Measurements from ENCODE around the gene RPP14.
"Not testable (repeated sequence)": the region's sequence is repeated elsewhere in the genome, so short reads cannot be mapped to it uniquely, and the experiment has no call there.

Gene RPP14

DNA sequence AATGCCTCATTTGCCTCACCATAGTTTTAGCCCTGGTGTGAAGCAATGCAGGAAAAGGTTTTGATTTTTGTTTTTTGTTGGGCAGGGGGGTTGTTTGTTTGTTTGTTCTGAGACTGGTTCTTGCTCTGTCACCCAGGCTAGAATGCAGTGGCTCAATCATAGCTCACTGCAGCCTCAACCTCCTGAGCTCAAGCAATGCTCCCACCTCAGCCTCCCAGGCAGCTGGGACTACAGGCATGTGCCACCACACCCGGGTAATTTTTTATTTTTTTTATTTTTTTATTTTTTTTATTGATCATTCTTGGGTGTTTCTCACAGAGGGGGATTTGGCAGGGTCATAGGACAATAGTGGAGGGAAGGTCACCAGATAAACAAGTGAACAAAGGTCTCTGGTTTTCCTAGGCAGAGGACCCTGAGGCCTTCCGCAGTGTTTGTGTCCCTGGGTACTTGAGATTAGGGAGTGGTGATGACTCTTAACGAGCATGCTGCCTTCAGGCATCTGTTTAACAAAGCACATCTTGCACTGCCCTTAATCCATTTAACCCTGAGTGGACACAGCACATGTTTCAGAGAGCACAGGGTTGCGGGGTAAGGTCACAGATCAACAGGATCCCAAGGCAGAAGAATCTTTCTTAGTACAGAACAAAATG, 17.0 kb upstream of the RPP14 start:
- H3K4me3 ChIP-seq, H3K27ac ChIP-seq: not testable (repeated sequence)

DNA sequence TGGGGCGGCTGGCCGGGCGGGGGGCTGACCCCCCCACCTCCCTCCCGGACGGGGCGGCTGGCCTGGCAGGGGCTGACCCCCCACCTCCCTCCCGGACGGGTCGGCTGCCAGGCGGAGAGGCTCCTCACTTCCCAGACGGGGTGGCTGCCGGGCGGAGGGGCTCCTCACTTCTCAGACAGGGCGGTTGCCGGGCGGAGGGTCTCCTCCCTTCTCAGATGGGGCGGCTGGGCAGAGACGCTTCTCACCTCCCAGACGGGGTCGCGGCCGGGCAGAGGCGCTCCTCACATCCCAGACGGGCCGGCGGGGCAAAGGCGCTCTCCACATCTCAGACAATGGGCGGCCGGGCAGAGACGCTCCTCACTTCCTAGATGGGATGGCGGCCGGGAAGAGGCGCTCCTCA, 15.6 kb upstream of the RPP14 start:
- not testable (repeated sequence) for H3K4me3 ChIP-seq, H3K27ac ChIP-seq

DNA sequence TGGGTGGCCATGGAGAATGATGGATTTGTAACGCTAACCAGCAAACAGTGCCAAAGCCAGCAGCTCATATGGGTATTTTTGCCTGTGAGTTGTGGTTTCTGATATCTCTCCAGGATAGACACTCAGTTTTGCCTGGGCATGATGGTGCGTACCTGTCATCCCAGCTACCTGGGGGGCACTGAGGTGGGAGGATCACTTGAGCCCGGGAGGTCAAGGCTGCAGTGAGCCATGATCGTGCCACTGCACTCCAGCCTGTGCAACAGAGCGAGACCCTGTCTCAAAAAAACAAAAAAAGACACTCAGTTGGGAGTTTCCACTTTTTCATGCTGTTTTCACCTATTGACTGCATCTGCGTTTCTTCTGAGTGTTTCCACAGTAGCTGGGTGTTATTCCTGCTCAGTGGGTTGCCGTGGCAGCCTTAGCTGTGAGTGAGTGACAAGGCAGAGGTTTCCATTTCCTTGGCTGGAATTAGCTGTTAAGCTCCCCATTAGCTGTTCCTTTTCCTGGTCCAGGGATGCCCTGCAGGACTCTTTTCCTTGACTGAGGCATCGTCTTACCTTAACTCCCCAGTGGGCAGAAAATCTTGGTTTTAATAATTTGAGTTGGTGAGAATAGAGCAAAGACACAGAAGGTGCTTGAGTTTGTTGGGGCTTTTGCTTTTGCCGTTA, 14.2 kb upstream of the RPP14 start:
- Histone ChIP-seq H3K27ac (no peak overlapping the region), H3K4me3 (no peak overlapping the region)

DNA sequence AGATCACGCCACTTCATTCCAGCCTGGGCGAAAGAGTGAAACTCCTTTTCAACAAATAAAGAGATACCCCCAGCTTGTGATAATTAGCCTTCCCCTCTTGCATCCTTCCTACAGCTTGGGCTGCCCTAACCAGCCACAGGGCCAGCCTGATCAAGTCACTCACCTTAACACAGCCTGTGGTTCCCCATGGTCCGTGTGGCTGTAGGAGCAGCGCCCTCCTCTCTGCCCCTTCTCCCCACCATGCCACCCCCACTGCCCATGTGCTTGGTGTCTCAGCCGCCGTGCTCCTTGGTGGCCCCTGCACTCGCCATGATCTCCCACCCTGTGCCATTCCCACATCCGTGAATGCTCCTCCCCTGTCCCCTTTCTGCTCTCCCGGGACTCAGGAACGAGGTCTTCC, 13.2 kb upstream of the RPP14 start:
- H3K4me3 ChIP-seq: no peak overlapping the region
- no peak overlapping the region for H3K27ac ChIP-seq

DNA sequence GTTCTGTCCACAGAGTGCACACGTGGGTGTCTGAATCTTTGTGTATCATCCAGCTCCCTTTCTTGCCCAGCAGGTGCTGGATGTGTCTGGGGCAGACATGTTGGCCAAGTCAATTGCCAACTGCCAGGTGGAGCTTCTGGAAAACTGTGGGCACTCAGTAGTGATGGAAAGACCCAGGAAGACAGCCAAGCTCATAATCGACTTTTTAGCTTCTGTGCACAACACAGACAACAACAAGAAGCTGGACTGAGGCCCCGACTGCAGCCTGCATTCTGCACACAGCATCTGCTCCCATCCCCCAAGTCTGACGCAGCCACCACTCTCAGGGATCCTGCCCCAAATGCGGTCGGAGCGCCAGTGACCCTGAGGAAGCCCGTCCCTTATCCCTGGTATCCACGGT, 12.5 kb upstream of the RPP14 start:
- no peak overlapping the region for H3K4me3 ChIP-seq
- no peak overlapping the region for H3K27ac ChIP-seq

DNA sequence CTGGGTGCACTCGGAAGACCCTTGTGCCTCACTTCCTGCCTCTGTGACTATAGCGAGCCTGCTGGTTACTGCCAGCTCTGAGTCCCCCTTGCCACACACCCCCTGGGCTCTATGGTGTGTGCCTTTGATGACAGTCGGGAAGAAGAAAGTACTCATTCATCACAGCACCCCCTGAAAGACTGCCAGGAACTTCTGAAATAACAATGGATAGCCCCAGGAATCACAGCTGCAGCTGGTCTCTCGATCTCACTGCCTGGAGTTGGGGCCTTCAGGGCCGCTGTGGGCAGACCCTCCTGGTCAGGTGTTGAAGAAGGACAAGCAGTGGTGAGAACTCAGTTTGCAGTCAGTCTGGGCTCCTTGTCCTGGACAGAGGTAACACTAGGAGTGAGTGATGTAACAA, 9.8 kb upstream of the RPP14 start:
- Histone ChIP-seq H3K4me3 (no peak overlapping the region), H3K27ac (no peak overlapping the region)

DNA sequence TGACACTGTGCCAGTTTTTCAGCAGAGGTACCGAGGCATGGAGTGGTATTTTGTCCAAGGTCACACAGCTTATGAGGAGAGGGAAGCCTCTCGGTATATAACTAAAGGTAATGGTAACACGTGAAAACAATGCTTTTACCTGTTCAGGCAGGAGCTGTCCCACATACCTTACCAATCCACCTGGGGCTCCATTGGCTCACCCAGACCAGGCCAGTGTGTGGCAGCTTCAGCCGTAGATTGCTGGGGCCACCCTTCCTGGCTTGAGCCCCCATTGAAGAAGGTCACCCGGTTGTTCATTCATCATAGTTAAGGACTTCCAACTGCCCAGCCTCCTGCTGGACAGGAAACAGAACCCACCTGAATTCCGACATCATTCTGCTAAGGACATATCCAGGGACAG, 9.2 kb upstream of the RPP14 start:
- no peak overlapping the region for H3K4me3 ChIP-seq
- H3K27ac ChIP-seq: no peak overlapping the region

DNA sequence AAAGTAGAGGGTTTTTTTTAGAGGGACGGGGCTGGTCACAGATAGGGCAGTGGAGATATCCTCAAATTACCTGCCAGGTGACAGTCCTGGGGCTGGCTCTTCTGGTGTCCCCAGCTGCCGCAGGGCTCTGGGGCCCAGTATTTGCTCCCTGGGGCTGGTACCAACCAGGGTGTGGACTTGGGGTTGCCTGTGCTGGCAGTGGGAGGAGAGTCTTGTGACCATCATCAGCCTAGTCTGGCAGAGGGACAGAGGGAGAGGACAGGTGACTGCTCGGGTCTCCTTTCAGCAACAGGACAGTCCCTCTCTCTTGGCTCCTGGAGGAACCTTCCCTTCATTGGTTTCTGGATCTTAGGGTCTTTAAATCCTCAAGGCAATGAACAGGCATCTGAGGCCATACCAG, 7.9 kb upstream of the RPP14 start:
- no peak overlapping the region for H3K4me3 ChIP-seq
- no peak overlapping the region for H3K27ac ChIP-seq

DNA sequence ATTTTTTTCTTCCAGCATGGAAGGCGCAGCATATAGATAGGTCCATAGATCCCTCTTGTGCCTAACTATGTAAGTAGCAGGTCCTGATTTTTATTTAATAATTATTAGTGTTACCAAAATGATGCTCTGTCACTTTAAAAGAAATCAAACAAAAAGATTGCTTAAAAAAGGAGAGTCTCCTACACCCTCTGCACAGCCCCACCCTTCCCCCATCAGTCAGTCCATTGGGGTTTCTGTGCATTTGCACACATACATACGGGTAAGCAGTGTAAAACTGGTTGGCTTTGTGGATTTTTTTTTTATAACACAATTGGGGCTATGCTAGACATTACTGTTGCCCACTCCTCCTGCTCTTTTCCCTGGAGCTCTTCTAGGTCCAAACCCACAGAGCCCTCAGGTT, 7.0 kb upstream of the RPP14 start:
- Histone ChIP-seq H3K27ac (no peak overlapping the region), H3K4me3 (no peak overlapping the region)

DNA sequence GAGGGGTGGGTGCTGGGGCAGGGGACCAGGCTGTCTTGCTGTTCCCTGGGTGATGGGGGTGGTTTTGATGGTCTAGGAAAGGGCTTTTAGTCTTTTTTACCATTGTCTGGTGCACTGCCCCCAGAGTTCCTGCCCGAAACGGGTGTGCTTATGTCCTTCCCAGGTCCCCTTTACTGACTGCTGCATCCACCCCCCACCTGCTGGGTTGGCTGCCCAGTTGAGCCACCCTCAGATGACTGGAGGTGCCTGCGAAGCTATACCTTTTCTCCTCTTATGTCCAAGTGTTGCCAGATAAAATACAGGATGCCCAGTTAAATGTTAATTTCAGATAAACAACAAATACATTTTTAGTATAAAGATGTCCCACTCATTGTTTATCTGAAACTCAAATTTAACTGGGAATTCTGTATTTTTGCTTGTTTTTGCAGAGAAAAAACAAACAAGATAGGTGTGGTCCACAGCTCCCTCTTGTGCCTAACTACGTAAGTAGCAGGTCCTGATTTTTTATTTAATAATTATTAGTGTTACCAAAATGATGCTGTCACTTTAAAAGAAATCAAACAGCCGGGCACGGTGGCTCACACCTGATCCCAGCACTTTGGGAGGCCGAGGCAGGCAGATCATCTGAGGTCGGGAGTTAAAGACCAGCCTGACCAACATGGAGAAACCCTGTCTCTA, 6.1 kb upstream of the RPP14 start:
- H3K27ac ChIP-seq: no peak overlapping the region
- no peak overlapping the region for H3K4me3 ChIP-seq

DNA sequence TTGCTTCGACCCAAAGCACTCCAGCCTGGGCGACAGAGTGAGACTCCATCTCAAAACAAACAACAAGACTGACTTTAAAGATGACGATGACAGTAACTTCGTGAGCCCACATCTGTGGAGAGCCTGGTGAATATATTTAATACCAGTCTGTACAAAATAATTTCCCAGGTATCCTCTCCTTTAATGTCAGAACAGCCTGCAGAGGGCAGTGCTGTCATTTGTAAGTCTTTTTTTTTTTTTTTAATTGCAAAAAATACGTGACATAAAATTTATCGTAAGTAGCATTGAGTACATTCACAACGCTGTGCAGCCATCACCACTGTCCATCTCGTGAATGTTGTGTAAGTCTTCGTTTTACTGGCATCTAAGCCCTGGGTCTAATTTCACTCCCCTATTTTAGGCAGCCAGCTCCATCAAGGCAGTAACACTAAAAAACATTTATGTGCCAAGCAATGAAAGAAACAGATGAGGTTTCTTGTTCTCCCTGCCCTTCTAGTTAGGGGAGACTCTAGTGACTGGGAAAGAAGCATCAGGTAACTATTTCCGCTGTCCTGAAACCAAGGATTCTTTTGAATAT, 1.7 kb downstream of the RPP14 start:
- peak overlapping the region in 16 of 21 experiments; percentile 92 to 99 (median 98) for H3K27ac ChIP-seq
- H3K4me3 ChIP-seq: peak overlapping the region; percentile 55 to 92 (median 73)

DNA sequence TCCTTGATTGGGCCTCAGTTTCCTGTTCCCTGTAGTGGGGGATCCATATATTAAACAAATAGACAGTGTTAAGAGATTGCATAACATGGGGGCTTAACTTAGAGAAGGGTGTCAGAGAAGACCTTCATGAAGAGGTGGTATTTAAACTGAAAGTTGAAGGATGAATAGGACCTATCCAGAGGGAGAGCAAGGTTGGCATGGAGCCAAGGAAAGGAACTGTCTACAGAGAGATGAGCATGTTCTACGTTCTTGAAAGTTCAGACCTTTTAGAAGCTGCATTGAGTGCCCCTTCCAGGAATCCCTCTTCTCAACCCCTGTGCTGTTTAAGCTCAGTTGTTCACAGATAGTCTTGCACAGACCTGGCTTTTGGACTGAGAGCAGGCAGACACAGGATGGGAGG, 2.7 kb downstream of the RPP14 start:
- Histone ChIP-seq H3K4me3 (no peak overlapping the region), H3K27ac (peak overlapping the region in 3 of 21 experiments; percentile 42 to 98 (median 98))

DNA sequence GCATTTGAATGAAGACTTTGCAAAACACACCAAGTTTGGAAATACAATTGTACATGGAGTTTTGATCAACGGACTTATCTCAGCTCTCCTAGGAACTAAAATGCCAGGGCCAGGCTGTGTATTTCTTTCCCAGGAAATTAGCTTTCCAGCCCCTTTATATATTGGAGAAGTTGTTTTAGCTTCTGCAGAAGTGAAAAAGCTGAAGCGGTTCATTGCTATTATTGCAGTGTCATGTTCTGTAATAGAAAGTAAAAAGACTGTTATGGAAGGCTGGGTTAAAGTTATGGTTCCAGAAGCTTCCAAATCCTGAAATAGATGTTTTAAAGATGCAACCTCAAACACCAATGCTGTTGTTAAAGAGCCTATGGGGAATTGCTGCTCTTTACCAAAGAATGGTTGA, 11.8 kb downstream of the RPP14 start:
- Histone ChIP-seq H3K4me3 (no peak overlapping the region), H3K27ac (no peak overlapping the region)

DNA sequence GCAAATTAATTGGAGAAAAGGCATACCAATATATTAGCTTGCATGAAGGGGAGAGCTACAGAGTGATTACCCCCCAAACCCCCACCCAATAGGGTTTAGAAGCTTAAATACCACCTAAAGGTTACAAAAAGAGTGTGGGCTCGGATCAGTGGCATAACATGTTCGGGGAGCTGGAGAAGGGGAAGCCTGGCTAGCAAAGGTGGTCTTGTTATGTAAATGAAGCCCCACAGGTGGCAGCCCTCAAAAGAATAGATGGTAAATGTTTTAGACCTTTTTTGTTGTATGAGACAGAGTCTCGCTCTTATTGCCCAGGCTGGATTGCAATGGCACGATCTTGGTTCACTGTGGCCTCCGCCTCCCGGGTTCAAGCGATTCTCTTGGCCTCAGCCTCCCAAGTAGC, 15.7 kb downstream of the RPP14 start:
- no peak overlapping the region for H3K27ac ChIP-seq

DNA sequence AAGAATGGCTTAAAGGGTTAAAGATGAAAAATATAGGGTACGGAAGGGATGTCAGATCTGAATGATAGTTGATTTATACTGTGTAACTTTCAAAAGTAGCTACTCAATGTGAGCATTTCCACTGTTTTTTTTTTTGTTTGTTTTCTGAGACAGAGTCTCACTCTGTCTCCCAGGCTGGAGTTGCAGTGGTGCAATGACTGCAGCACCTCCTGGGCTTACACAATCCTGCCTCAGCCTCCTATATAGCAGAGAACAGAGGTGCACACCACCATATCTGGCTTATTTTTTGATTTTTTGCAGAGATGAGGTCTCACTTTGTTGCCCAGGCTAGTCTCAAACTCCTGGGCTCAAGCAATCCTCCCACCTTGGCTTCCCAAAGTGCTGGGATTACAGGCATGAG, 16.7 kb downstream of the RPP14 start:
- no peak overlapping the region for H3K4me3 ChIP-seq

More for the DNA sequence above, 15.7 kb downstream of the RPP14 start:
- H3K4me3 ChIP-seq: no peak overlapping the region

DNA sequence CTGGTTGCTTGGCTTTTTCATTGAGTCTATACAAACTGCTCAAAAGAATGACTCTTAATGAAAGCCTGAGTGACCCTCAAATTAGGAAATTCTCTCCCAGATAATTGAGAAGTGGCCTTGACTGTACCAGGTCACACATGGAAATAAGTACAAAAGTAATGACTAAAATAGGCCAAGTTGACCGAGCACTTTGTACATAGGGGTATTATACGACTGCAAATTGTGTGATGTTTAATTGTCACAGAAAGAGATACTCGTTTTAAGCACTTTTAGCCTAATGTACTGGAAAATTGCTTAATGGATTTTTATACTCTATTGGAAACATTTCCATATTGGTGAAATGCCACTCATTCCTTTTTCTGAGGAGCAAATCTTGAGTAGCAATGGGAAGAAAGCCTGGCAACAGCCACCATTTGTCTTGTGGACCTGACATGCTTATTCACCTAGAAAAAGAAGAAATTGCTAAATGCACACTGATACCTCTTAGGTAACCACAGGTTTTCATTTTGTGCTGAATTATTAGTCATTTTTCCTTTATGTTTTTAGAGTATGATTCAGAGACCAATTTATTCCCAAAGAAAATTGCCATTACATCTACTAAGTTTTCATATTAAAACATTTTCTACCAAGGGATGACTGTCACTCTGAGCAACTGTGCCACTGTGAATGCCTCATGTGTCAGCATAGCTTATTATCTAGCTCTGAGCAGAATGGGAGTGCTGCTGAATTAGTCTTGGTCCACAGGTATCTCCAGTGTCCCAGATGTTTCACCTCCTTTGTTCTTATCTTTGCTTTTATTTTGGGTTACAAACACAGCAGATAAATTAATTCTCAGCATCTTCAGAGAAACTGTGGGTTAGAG, 17.7 kb downstream of the RPP14 start:
- no peak overlapping the region for H3K27ac ChIP-seq
- no peak overlapping the region for H3K4me3 ChIP-seq

More for the DNA sequence above, 16.7 kb downstream of the RPP14 start:
- H3K27ac ChIP-seq: no peak overlapping the region

DNA sequence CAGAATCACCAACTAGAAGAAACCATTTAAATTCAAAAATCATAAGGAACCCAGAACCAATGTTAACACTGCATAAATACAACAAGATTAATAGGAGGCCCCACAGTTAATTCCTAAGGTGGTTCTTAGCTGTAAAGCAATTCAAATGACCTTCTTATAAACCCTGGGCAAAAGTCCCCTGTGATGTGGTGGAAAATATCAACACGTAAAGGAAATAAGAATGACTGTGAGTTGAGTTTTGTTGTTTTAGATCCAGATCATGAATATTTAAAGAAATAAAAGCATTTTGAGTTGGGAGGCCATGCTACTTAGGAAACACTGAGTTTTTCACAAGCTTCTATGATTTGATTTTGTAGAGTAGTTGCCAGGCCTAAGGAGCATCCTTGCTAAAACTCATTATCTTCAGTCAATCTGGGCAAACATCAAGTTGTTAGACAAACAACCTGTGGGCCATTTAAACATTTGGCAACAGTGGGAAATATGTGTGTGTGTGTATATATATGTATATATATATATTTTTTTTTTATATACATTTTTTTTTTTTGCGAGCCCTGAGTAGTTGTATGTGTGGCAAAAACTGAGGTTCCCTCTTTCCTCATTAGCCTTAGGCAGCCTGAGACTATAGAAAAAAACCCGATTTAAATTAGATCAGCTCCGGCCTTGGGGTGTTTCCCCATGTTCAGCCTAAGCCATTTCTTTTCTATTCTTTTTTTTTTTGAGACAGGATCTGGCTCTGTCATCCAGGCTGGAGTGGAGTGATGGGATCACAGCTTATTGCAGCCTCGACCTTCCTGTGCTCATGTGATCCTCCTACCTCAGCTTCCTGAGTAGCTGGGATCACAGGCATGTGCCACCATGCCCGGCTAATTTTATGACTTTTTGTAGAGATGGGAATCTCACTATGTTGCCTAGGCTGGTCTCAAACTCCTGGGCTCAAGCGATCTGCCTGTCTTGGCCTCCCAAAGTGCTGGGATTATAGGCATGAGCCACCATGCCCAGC, 18.6 kb downstream of the RPP14 start:
- peak overlapping the region in 6 of 21 experiments; percentile 0 to 61 (median 41) for H3K27ac ChIP-seq
- no peak overlapping the region for H3K4me3 ChIP-seq

DNA sequence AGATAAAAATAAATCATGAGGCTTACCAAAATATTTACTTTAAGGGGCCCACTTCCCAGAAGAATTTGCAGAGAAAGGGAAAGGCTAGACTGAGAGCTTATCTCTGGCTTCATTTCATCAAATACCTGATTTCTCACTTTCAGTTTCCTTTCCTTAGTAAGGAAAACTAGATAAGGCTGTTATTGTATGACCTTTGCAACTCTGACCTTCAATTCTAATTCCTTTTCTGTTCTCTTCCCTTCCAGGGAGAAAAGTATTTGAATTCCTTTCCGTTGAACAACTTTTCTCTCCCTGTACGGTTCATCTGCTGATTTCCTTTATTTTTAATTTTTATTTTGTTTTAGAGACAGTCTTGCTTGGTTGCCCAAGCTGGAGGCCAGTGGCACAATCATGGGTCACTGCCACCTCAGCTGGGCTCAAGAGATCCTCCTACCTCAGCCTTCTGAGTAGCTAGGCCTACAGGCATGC, 19.5 kb downstream of the RPP14 start:
- peak overlapping the region in 7 of 21 experiments; percentile 0 to 61 (median 44) for H3K27ac ChIP-seq
- H3K4me3 ChIP-seq: no peak overlapping the region

Measured in skin epidermis (tissue), 12 donors.